ENCODE data around the gene SHH.

Gene SHH

GRCh38 chr7:155806096-155806871, 6.0 kb downstream of the SHH start:
- DNase-seq (ENCODE audit: low spot score), result no peak

GRCh38 chr7:155805826-155806095, 6.5 kb downstream of the SHH start:
- no peak for DNase-seq (ENCODE audit: low spot score)

DNA sequence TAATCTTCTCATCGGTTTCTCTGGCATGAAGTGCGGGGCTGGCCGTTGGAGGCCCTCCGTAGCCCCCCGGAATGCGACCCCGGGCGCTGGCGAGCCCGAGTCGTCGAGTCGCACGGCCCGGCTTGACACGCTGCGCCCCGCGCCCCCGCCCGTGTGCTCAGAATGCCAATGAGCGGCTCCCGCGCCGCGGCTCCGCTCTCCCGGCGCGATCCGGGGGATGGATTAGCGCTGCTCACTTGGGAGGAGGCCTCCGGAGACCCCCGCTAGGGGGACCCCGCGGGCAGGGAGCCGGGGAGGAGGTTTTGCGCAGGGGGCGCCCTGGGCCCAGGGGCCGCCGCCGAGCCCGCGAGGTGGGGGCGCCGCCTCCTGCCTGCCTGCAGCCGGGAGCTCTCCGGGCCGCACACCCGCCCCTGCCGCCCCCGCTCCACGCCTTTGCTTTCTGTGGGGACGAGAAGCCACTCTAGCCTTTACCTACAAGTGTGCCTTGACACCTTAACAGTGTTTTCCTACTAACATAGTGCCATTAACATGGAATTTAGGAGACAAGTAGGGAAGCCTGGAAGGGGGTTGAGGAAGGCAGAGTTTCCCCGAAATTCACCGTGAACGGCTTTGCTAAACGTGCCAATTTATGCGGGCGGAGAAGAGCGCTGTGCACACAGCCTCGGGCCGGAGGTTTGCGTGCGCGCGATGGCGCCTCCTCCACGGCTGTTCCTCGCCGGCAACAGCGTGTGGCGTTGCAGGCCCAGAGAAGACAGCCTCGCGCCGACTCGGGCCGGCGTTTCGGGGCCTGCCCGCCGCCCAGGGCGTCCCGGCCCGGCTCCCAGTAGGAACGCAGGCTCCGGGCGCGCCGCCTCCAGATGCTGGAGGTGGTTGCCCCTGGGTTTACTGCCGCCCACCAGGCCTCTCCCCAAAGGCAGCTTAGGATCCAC, 7.1 kb downstream of the SHH start:
- peak; percentile 68 for DNase-seq (ENCODE audit: low spot score)

DNA sequence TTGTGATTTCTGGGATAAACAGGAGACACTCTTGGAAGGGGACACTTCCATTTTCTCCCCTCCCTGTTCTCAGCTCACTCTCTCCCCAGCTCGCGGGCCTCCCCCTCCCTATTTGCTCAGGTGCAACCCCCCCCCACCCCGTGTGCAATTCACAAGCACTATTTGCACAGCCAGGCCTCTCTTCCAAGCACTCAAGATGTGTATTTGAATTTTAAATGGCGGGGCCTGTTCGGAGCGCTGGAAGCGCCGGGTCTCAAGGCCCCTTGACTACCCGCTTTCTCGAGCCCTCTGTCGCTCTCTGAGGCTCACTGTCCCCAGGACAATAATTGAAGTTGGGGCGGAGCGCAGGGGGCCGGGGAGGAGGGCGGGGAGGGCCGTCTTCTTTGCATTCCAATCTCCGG, 7.8 kb downstream of the SHH start:
- no peak for DNase-seq (ENCODE audit: low spot score)

GRCh38 chr7:155803418-155804376, 8.6 kb downstream of the SHH start:
- DNase-seq (ENCODE audit: low spot score), result peak; percentile 81

DNA sequence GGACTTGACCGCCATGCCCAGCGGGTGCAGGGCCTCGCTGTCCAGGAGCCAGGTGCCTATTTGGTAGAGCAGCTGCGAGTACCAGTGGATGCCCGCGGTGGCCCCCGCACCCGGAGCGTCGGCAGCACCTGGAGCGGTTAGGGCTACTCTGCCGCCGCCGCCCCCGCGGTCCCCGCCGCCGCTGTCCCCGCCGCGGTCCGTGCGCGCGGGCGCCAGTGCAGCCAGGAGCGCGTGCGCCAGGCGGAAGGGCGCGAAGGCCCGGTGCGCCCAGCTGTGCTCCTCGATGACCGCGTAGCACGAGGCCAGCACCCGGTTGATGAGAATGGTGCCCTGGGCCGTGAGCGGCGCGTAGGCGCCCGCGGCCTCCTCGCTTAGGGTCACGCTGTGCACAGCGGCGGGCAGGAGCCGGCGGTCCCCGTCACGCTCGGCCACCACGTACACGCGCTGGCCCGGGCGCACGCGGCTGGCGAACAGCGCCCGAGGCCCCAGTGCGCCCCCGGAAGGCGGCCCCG, 9.3 kb downstream of the SHH start:
- DNase-seq (ENCODE audit: low spot score), result no peak

DNA sequence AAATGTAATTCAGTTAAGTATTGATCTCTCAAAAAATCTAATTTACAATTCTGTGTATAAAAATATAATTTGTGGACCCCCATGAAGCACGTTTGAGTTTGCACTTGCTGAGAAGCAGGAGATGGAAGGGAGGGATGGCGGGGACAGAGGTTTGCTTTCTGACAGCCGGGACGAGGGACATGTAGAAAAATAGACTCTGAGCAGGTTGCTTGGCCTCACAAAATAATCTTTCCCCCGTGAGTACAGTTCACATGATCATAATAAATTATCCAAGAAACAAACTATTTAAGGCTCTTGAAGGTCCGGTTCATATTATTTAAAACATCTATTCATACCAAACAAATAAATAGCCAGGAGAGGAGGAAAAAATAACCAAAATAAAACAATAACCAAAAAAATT, 10.0 kb downstream of the SHH start:
- no peak for DNase-seq (ENCODE audit: low spot score)

GRCh38 chr7:155800741-155801267, 11.5 kb downstream of the SHH start:
- no peak for DNase-seq (ENCODE audit: low spot score)

GRCh38 chr7:155800301-155800700, 12.0 kb downstream of the SHH start:
- no peak for DNase-seq (ENCODE audit: low spot score)

- no peak for DNase-seq (ENCODE audit: low spot score)
These were observed 12.7 kb downstream of the SHH start for GRCh38 chr7:155799514-155799913.

DNA sequence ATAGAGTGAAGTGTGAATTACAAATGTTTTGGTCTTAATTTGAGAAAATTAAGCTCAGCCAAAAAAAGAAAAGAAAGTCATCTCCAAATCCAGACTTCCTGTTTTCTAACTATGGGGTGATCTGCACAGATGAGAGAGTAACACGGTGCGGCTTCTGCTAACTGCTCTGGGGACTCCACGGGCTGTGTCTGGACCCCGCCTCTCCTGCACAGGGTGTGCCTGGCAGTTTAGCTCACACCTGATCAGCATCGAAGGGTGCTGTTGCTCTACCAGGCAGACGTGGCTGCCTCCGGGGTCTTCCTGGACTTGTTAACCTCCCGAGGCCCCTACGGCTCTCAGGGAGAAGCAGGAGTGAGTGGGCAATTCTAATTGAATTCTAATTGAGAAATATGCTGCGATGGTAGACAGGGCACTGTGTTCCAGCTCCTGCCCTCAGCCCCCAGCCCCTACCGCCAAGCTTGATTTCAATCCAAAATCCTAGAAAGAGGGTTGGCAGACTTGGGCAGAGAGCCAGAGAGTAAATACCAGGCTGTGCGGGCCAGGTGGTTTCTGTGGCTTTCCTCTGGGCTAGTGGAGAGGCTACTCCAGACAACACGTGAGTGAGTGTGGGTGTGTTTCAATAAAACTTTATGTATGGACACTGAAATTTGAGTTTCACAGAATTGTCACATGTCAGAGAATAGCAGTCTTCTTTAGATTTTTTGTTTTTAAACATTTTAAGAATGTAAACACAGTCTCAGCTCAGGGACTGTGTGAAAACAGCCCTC, 13.4 kb downstream of the SHH start:
- DNase-seq (ENCODE audit: low spot score), result no peak

DNA sequence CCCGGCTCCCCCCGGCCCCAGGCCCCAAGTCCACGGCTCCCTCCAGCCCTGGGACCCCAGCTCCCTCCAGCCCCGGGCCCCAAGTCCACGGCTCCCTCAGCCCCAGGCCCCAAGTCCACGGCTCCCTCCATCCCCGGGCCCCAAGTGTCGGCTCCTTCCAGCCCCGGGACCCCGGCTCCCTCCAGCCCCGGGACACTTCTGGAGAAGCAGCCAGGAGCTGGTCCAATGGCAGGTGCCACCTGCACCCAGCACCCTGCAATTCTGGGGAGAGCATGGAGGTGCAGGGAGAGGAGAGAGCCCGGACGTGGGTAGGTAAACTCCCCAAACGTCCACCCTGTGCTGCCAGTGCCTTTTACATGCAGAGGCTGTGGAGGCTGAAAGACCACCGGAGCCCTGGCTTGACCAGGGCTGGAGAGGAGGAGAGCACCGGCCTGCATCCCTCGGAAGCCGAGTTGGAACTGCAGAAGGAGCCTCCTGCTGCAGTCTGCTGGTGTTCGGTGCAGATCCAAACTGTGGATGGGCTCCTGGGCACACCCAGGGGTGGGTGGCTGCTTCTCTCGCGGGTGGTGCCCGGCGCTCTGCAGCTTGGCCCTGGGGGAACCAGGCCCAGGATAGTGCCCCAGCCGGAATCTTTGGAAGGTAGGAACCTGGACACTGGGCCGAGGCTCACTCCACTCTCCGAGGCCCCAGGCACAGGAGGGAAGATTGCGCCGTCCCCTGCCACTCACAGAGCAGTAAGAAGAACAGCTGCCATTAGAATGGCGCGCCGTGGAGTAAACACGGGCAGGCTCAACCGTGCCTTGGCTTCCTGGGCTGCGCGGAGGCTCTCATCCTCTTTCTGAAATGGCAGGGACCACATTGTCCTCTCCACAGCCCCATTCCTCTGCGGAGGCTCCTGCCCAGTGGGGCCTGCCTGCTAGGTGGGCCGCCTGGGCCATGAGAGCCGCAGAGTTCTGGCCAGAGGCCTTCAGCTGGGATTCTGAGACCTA, 14.7 kb downstream of the SHH start:
- no peak for DNase-seq (ENCODE audit: low spot score)

- DNase-seq (ENCODE audit: low spot score), result peak; percentile 53
These were observed 15.6 kb downstream of the SHH start for GRCh38 chr7:155796381-155797261.

GRCh38 chr7:155795951-155796350, 16.3 kb downstream of the SHH start:
- DNase-seq (ENCODE audit: low spot score), result no peak

DNA sequence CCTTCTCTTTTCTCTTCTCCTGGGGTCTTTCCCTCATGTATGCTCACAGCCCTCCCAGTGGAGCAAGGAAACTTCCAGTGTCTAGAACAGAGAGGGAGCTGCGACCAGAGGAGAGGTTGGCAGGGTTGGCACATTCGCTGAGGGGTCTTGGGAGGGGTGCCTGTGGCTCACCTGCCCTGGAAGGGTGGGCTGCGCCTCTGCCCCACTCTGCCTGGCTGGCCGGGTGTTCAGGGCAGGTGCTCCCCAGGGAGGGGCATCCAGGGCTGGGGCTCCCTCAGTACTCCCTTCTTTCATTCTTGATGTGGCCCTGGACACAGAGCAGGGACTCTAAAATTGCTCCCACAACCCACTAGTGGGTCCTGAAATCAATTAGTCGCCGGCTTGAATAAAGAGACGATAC, 16.9 kb downstream of the SHH start:
- DNase-seq (ENCODE audit: low spot score), result no peak

DNA sequence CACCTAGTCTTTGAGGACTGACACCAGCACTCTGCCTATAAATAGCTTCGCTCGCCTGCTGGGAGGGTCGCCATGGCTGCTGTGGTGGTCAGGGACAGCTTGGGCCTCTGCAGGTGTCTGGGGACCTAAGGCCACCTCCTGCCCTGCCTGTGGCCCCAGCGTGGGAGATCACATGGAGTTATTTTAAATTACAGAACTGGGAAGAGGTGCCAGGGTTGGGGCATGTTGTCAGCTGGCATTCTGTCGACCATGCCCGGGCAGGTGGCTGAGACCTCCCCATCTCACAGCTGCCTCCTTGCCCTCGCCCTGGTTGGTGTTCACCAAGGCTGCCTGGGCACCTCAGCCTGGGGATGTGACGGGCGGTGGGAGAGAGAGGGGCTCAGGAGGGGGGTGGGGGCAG, 18.1 kb downstream of the SHH start:
- no peak for DNase-seq (ENCODE audit: low spot score)

- DNase-seq (ENCODE audit: low spot score), result no peak
These were observed 18.5 kb downstream of the SHH start for GRCh38 chr7:155793720-155794119.

DNA sequence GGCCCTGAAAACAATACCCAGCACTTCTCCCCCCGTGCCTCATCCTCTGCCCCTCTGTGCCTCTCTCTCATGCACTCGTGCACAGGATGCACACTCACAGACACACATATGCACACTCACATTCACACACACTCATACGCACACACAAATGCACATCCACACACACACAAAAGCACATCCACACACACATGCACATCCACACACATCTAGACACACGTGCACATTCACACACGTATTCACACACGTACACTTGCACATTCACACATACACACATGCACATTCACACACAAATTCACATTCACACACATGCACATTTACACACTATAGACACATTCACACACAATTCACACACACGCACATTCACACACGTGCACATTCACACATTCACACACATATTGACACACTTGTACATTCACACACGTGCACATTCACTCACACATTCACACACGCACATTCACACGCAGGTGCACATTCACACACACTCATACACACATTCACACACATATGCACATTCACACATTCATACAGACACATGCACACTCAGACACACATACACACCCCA, 19.2 kb downstream of the SHH start:
- DNase-seq (ENCODE audit: low spot score), result no peak
